Measurements from ENCODE around the gene ABCC3. TPM values are rescaled to one million over a fixed set of nuclear protein-coding genes. Genes with fewer than 3 reads are reported as not detected.

The ABCC3 gene
- total RNA-seq, 1 donor = 39.3 TPM

- no peak for DNase-seq (ENCODE audit: low read depth)
- no peak for TF ChIP-seq CTCF (IDR thresholded peaks at IDR 0.05; ENCODE audit: insufficient read depth, low read depth, low read length)
- no peak overlapping the region for H3K4me3 ChIP-seq (ENCODE audit: low read depth, low read length)
These were observed 91.3 kb downstream of the ABCC3 start for GRCh38 chr17:50725769-50726655.

GRCh38 chr17:50728112-50728429 is 93.4 kb downstream of the ABCC3 start:
- no peak overlapping the region for H3K4me3 ChIP-seq (ENCODE audit: low read depth, low read length)
- DNase-seq (ENCODE audit: low read depth) = no peak
- TF ChIP-seq CTCF (IDR thresholded peaks at IDR 0.05; ENCODE audit: insufficient read depth, low read depth, low read length) = no peak

GRCh38 chr17:50728881-50729765 is 94.4 kb downstream of the ABCC3 start:
- TF ChIP-seq CTCF (IDR thresholded peaks at IDR 0.05; ENCODE audit: insufficient read depth, low read depth, low read length) = no peak

GRCh38 chr17:50731575-50732460 is 97.1 kb downstream of the ABCC3 start:
- H3K4me3 ChIP-seq (ENCODE audit: low read depth, low read length) = no peak overlapping the region
- DNase-seq (ENCODE audit: low read depth) = peak; percentile 55
- TF ChIP-seq CTCF (IDR thresholded peaks at IDR 0.05; ENCODE audit: insufficient read depth, low read depth, low read length) = no peak

More at GRCh38 chr17:50728881-50729765, 94.4 kb downstream of the ABCC3 start:
- H3K4me3 ChIP-seq (ENCODE audit: low read depth, low read length) = no peak overlapping the region
- DNase-seq (ENCODE audit: low read depth) = no peak

- no peak overlapping the region for H3K4me3 ChIP-seq (ENCODE audit: low read depth, low read length)
- no peak for DNase-seq (ENCODE audit: low read depth)
- no peak for TF ChIP-seq CTCF (IDR thresholded peaks at IDR 0.05; ENCODE audit: insufficient read depth, low read depth, low read length)
These were observed 100.6 kb downstream of the ABCC3 start for GRCh38 chr17:50735287-50735686.

- DNase-seq (ENCODE audit: low read depth) = no peak
- no peak for TF ChIP-seq CTCF (IDR thresholded peaks at IDR 0.05; ENCODE audit: insufficient read depth, low read depth, low read length)
- no peak overlapping the region for H3K4me3 ChIP-seq (ENCODE audit: low read depth, low read length)
These were observed 102.5 kb downstream of the ABCC3 start for GRCh38 chr17:50737118-50737698.

Measured in fibroblast of villous mesenchyme (primary cell).